Mucosa of stomach (tissue), 1 donor: ENCODE results near the gene RBFA.
"Not testable (repeated sequence)": the region's sequence is repeated elsewhere in the genome, so short reads cannot be mapped to it uniquely, and the experiment has no call there.

Experiments used
- H3K27me3 ChIP-seq: one replicate; pipeline ENCODE4 v1.7.0; 2013; ENCODE audit warnings: mild to moderate bottlenecking, low read length; ENCODE audit not compliant: control insufficient read depth, insufficient read depth
- H3K36me3 ChIP-seq: one replicate; pipeline ENCODE4 v1.7.0; 2013; ENCODE audit warnings: low read length; ENCODE audit not compliant: control insufficient read depth, insufficient read depth
- H3K4me1 ChIP-seq: one replicate; pipeline ENCODE4 v1.7.0; 2013; ENCODE audit warnings: mild to moderate bottlenecking, low read length; ENCODE audit not compliant: control insufficient read depth, insufficient read depth
- H3K4me3 ChIP-seq: one replicate; pipeline ENCODE4 v1.7.0; 2013; ENCODE audit warnings: low read length
- H3K9ac ChIP-seq: one replicate; pipeline ENCODE4 v1.7.0; 2013; ENCODE audit warnings: mild to moderate bottlenecking, low read length, moderate library complexity
- H3K9me3 ChIP-seq: one replicate; pipeline ENCODE4 v1.7.0; 2013; ENCODE audit warnings: mild to moderate bottlenecking, low read length, moderate library complexity; ENCODE audit not compliant: control insufficient read depth
- donor health status: Pancreatic carcinoma.

Gene RBFA, protein sequence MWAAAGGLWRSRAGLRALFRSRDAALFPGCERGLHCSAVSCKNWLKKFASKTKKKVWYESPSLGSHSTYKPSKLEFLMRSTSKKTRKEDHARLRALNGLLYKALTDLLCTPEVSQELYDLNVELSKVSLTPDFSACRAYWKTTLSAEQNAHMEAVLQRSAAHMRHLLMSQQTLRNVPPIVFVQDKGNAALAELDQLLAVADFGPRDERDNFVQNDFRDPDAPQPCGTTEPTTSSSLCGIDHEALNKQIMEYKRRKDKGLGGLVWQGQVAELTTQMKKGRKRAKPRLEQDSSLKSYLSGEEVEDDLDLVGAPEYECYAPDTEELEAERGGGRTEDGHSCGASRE

DNA sequence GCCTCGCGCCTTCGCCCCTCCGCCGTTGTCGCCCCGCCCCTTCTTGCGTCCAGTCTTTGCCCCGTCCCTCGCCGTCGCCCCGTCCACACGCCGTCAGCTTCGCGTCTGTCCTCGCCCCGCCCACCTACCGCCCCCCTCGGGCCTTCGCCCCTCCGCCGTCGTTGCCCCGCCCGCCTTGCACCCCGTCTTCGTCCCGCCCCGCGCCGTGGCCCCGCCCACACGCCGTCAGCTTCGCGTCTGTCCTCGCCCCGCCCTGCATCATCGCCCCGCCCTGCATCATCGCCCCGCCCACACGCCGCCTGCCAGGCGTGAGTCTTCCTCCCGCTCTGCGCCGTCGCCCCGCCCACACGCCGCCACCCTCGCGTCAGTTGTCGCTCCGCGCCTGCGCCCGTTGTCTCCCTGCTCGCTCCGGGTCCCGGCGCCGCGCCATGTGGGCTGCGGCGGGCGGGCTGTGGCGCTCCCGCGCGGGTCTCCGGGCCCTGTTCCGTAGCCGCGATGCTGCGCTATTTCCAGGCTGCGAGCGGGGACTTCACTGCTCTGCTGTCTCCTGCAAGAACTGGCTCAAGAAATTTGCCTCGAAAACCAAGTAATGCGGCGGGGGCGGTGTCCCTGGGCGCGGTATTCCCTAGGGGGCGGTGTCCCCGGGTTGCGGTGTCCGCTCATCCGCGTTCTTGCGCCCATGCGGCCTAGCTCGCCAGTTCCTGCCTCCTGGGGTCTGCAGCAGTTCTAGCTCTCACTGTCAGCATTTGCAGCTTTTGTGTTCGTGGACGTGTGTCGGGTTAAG, at the start of gene RBFA:
TSS of gene RBFA (plus strand) at position 367 of the 784 bp plus-strand sequence. CDS start at position 429, 62 bp downstream.
- H3K4me1 ChIP-seq, result no peaks in the 10 kb centered on the region
- H3K36me3 ChIP-seq, result no peaks in the 10 kb centered on the region
- H3K9ac ChIP-seq, result peak within 1 kb of the TSS; percentile 79
- H3K4me3 ChIP-seq, result peak within 1 kb of the TSS; percentile 85
- H3K9me3 ChIP-seq, result no peaks in the 10 kb centered on the region
- no peaks in the 10 kb centered on the region for H3K27me3 ChIP-seq

DNA sequence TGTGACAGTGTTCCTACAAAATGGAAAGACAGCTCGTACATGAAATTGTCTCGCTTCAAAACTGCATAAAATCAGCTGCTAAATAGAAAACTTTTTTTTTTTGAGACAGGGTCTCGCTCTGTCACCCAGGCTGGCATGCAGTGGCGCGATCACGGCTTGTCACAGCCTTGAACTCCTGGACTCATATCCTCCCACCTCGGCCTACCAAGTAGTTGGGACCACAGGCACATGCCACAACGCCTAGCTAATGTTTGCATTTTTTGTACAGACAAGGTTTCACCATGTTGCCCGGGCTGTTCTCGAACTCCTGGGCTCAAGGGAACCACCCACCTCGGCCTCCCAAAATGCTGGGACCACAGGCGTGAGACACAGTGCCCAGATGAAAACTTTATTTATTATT, 49.1 kb upstream of the RBFA start:
- peaks cover 14% of the 10 kb centered on the region for H3K4me1 ChIP-seq
- H3K9ac ChIP-seq, result no peak overlapping the region
- H3K36me3 ChIP-seq, result no peaks in the 10 kb centered on the region
- H3K27me3 ChIP-seq, result no peaks in the 10 kb centered on the region
- H3K9me3 ChIP-seq, result no peaks in the 10 kb centered on the region
- H3K4me3 ChIP-seq, result no peak overlapping the region

DNA sequence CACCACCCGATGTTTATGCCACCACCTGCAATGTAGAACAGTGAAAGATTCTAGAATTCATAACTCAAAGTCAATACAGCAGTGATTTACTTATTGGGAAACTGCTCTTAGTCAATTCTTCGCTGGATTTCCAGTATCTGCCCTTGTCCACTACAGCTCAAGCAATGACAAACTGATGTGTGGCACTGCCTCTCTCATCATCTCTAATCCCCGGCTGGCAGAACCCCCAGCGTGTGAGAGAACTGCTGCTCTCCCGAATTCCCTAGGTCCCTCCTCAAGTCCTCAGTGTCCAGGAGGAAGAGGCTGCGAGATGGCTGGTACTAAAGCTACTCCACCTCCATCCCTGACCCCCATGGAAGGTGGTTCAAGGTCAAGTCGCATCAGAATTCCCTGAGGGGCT, 47.5 kb upstream of the RBFA start:
- no peak overlapping the region for H3K4me3 ChIP-seq
- no peaks in the 10 kb centered on the region for H3K27me3 ChIP-seq
- peaks cover 14% of the 10 kb centered on the region for H3K4me1 ChIP-seq
- H3K9me3 ChIP-seq, result no peaks in the 10 kb centered on the region
- peak overlapping the region; percentile 93 for H3K9ac ChIP-seq
- H3K36me3 ChIP-seq, result no peaks in the 10 kb centered on the region

DNA sequence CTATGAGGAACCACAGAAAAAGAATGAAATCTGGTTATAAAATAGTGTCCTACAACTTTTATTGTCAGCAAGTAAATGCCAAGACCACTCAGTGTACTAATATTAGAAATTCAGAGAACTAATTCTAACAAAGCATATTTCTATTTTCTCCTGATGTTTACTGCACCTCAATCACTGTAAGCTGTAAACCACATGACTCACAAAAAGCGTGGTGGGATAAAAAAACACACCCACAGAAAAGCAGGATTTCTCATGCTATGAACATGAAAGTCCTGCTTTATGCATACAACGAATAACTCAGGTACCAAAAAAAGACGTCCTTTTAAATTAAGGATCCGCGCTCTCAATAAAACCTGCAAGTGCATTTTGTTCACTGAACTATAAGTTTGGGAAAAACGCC, 46.7 kb upstream of the RBFA start:
- peak overlapping the region; percentile 93 for H3K9ac ChIP-seq
- peaks cover 10% of the 10 kb centered on the region for H3K4me1 ChIP-seq
- H3K27me3 ChIP-seq, result no peaks in the 10 kb centered on the region
- peak overlapping the region; percentile 77 for H3K4me3 ChIP-seq
- H3K9me3 ChIP-seq, result no peaks in the 10 kb centered on the region
- H3K36me3 ChIP-seq, result no peaks in the 10 kb centered on the region

DNA sequence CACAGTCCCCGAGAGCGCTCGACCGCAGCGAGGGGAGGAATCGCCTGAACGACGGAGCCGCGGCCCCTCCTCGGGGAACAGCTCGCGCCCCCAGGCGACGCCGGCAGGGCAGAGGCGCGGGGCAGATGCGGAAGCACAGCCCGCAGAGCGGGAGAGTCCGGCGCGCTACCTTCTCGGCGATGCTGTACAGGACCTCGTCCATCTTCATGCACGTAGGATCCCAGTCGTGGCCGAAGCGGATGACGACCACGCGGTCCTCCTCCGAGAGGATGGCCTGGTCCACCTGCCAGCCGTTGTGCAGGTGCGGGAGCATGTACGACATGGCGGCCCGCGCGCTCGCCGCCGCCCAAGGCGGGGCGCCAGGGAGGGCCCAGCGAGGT, 46.2 kb upstream of the RBFA start:
- no peaks in the 10 kb centered on the region for H3K36me3 ChIP-seq
- H3K9ac ChIP-seq, result peak overlapping the region; percentile 93
- H3K27me3 ChIP-seq, result no peaks in the 10 kb centered on the region
- H3K4me3 ChIP-seq, result peak overlapping the region; percentile 77
- H3K9me3 ChIP-seq, result no peaks in the 10 kb centered on the region
- peaks cover 8% of the 10 kb centered on the region for H3K4me1 ChIP-seq

DNA sequence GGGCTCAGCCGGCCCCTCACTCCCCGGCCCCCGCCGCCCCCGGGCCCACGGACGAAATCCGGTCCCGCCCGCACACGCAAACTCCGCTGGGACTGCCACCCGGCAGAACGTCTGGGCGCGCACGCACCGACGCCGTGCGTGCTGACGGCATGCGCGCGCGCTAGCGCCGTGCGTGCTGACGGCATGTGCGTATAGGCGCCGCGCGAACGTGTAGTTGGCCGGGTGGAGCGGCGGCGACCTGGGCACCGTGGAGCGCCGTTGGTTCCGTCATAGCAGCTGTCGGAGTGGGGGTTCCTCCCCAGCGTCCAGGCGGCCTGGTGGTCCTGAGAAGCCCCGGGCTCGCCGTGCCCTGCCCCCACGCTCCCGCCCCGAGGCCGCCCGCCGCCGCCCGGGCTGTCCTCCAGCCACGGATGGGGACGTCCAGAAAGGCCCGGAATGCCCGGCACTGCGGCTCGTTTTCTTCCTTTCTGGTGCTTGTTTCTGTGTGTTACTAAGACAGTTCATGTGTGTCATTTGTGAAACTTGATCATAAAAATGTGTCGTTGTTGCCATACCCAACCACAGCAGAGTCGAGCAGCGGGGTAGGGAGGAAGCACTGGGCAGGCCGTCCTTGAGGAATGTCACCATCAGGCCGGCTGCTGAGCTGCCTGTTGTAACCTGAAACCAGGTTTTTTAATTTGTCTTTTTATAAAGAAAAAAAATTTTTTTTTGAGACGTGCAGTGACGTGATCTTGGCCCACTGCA, 45.6 kb upstream of the RBFA start, which contains the start of gene TXNL4A:
TSS of gene TXNL4A (minus strand) at position 113 of the 744 bp plus-strand sequence. CDS start 171 bp downstream, outside the sequence.
- no peaks in the 10 kb centered on the region for H3K9me3 ChIP-seq
- no peaks in the 10 kb centered on the region for H3K36me3 ChIP-seq
- no peaks in the 10 kb centered on the region for H3K27me3 ChIP-seq
- peak within 1 kb of the TSS; percentile 93 for H3K9ac ChIP-seq
- H3K4me1 ChIP-seq, result peaks cover 8% of the 10 kb centered on the region
- H3K4me3 ChIP-seq, result peak within 1 kb of the TSS; percentile 77

DNA sequence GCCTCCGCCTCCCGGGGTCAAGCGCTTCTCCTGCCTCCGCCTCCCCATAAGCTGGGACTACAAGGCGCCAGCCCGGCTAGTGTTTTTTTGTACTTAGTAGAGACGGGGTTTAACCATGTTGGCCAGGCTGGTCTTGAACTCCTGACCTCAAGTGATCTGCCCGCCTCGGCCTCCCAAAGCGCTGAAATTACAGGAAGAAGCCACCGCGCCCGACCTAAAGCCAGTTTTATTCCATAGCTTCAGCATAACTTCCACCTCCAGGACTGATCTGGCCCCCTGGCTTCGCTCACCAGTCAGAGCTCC, 45.1 kb upstream of the RBFA start:
- Histone ChIP-seq H3K4me1 (peaks cover 8% of the 10 kb centered on the region), H3K4me3 (peak overlapping the region; percentile 77)

DNA sequence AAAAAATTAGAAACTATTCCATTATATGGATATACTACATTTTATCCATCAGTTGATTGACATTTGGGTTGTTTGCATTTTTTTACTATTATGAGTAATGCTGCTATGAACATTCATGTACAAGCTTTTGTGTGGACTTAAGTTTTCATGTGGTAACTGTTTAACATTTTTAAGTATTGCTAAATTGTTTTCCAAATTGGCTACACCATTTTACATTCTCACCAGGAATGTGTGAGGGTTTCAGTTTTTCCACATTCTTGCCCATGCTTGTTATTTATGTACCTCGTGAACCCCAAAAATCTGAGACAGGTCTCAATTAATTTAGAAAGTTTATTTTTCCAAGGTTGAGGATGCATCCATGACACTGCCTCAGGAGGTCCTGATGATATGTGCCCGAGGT, 42.7 kb upstream of the RBFA start:
- Histone ChIP-seq H3K9ac (no peak overlapping the region), H3K4me3 (no peak overlapping the region), H3K4me1 (peaks cover 6% of the 10 kb centered on the region), H3K36me3 (no peaks in the 10 kb centered on the region), H3K27me3 (no peaks in the 10 kb centered on the region), H3K9me3 (no peaks in the 10 kb centered on the region)

More for the DNA sequence above, 45.1 kb upstream of the RBFA start:
- H3K27me3 ChIP-seq, result no peaks in the 10 kb centered on the region
- H3K36me3 ChIP-seq, result no peaks in the 10 kb centered on the region
- no peaks in the 10 kb centered on the region for H3K9me3 ChIP-seq
- H3K9ac ChIP-seq, result peak overlapping the region; percentile 93

DNA sequence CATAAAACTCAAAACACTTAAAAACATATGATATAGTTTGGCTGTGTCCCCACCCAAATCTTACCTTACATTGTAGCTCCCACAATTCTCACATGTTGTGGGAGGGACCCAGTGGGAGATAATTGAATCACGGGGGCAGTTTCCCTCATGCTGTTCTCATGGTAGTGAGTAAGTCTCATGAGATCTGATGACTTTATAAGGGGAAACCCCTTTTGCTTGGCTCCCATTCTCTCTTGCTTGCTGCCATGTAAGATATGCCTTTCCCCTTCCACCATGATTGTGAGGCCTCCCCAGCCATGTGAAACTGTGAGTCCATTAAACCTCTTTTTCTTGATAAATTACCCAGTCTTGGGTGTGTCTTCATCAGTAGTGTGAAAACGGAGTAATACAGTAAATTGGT, 34.5 kb upstream of the RBFA start:
- not testable (repeated sequence) for H3K27me3 ChIP-seq, H3K4me1 ChIP-seq, H3K9me3 ChIP-seq, H3K9ac ChIP-seq, H3K36me3 ChIP-seq, H3K4me3 ChIP-seq

DNA sequence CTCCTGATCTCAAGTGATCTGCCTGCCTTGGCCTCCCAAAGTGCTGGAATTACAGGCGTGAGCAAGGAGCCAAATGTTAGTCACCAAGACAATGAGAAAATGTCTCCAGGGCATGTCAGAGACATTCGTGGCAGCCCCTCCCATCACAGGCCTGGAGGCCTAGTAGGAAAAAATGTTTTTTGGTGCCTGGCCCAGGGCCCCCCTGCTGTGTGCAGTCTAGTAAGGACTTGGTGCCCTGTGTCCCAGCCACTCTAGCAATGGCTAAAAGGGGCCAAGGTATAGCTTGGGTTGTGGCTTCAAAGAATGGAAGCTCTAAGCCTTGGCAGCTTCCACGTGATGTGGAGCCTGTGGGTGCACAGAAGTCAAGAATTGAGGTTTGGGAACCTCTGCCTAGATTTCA, 33.4 kb upstream of the RBFA start:
- Histone ChIP-seq H3K4me1 (no peaks in the 10 kb centered on the region), H3K36me3 (no peaks in the 10 kb centered on the region), H3K9ac (no peak overlapping the region), H3K27me3 (no peaks in the 10 kb centered on the region), H3K4me3 (no peak overlapping the region), H3K9me3 (no peaks in the 10 kb centered on the region)

DNA sequence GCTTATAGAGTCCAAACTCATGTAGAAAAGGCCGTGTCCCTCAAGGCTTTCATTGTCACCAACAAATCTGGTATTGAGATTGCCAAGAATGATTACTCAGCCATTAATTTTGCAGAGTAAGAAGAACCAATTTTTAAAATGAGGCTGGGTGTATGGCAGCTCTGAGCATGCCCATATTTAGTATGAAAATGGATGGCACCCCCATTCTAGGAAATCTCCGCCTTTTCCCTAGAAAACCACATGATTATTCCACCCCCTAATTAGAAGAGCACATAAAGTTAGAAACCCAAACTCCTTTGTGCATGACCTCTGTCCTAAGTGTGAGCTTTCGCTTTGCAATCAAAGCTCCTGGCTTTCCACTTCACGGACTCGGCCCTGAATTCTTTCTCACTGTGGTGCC, 31.8 kb upstream of the RBFA start:
- Histone ChIP-seq H3K4me1 (no peaks in the 10 kb centered on the region), H3K4me3 (no peak overlapping the region), H3K9me3 (no peaks in the 10 kb centered on the region), H3K9ac (no peak overlapping the region), H3K36me3 (no peaks in the 10 kb centered on the region), H3K27me3 (no peaks in the 10 kb centered on the region)
